KOPT-K1 (cell line): Measurements from ENCODE around the gene PTTG1.

ENCODE experiments used
- H3K27ac ChIP-seq: fragments of 200-600 bp; sonication (generic); 2 replicates; pipeline ENCODE4 v1.5.1; 2016; ENCODE audit warnings: antibody characterized with exemption, mild to moderate bottlenecking, low read depth, low read length; ENCODE audit not compliant: poor library complexity, severe bottlenecking
- H3K36me3 ChIP-seq: fragments of 200-600 bp; sonication (generic); 2 replicates; pipeline ENCODE4 v1.5.1; 2017; ENCODE audit warnings: antibody characterized with exemption, mild to moderate bottlenecking, low read length, moderate library complexity; ENCODE audit not compliant: insufficient read depth
- H3K9me3 ChIP-seq: fragments of 200-600 bp; sonication (generic); 2 replicates; pipeline ENCODE4 v1.5.1; 2017; ENCODE audit warnings: antibody characterized with exemption, low read length, mild to moderate bottlenecking; ENCODE audit not compliant: insufficient read depth, poor library complexity, severe bottlenecking

Gene PTTG1

GRCh38 chr5:160469156-160470144 lies 47.8 kb downstream of the PTTG1 start:
- no peaks in the 10 kb centered on the region for H3K36me3 ChIP-seq
- no peak overlapping the region for H3K27ac ChIP-seq
- no peaks in the 10 kb centered on the region for H3K9me3 ChIP-seq

GRCh38 chr5:160470437-160471361 lies 49.0 kb downstream of the PTTG1 start:
- no peaks in the 10 kb centered on the region for H3K36me3 ChIP-seq
- no peak overlapping the region for H3K27ac ChIP-seq

GRCh38 chr5:160471761-160472160 lies 50.1 kb downstream of the PTTG1 start:
- H3K9me3 ChIP-seq, result no peaks in the 10 kb centered on the region
- no peak overlapping the region for H3K27ac ChIP-seq

More at GRCh38 chr5:160470437-160471361, 49.0 kb downstream of the PTTG1 start:
- no peaks in the 10 kb centered on the region for H3K9me3 ChIP-seq

GRCh38 chr5:160472482-160472881 lies 50.8 kb downstream of the PTTG1 start:
- H3K27ac ChIP-seq, result no peak overlapping the region
- no peaks in the 10 kb centered on the region for H3K9me3 ChIP-seq
- no peaks in the 10 kb centered on the region for H3K36me3 ChIP-seq

More at GRCh38 chr5:160471761-160472160, 50.1 kb downstream of the PTTG1 start:
- no peaks in the 10 kb centered on the region for H3K36me3 ChIP-seq

- Histone ChIP-seq H3K36me3 (no peaks in the 10 kb centered on the region), H3K9me3 (no peaks in the 10 kb centered on the region), H3K27ac (no peak overlapping the region)
These were observed 52.0 kb downstream of the PTTG1 start for GRCh38 chr5:160473681-160474080.

- Histone ChIP-seq H3K27ac (no peak overlapping the region), H3K9me3 (no peaks in the 10 kb centered on the region), H3K36me3 (no peaks in the 10 kb centered on the region)
These were observed 52.4 kb downstream of the PTTG1 start for GRCh38 chr5:160474084-160474483.

- H3K36me3 ChIP-seq, result no peaks in the 10 kb centered on the region
These were observed 54.3 kb downstream of the PTTG1 start for GRCh38 chr5:160475864-160476438.

GRCh38 chr5:160477266-160477970 lies 55.8 kb downstream of the PTTG1 start:
- Histone ChIP-seq H3K9me3 (no peaks in the 10 kb centered on the region), H3K27ac (no peak overlapping the region), H3K36me3 (no peaks in the 10 kb centered on the region)

More at GRCh38 chr5:160475864-160476438, 54.3 kb downstream of the PTTG1 start:
- no peak overlapping the region for H3K27ac ChIP-seq
- H3K9me3 ChIP-seq, result no peaks in the 10 kb centered on the region

GRCh38 chr5:160478163-160478562 lies 56.5 kb downstream of the PTTG1 start:
- Histone ChIP-seq H3K36me3 (no peaks in the 10 kb centered on the region), H3K27ac (no peak overlapping the region), H3K9me3 (no peaks in the 10 kb centered on the region)
